DND-41 (cell line): ENCODE results near the gene NCOA4.
"Not testable (repeated sequence)": the region's sequence is repeated elsewhere in the genome, so short reads cannot be mapped to it uniquely, and the experiment has no call there.

Experiments
- ATAC-seq: fragments of 200-7000 bp; cut with Tn5 transposase; 3 replicates; pipeline ENCODE4 v1.9.1; 2021; ENCODE audit warnings: low read depth; ENCODE audit not compliant: insufficient read depth
- DNase-seq: peaks from one replicate; pipeline ENCODE4 v3.0.0-alpha.2; 2020
- H2AFZ ChIP-seq: 2 replicates; pipeline ENCODE4 v1.6.0; 2012; ENCODE audit warnings: low read depth, low read length
- H3K27ac ChIP-seq: 2 replicates; pipeline ENCODE4 v1.5.1; 2012; ENCODE audit warnings: low read length, inconsistent platforms
- H3K27me3 ChIP-seq: fragments of 200-600 bp; sonication (generic); 2 replicates; pipeline ENCODE4 v1.6.0; 2012; ENCODE audit warnings: low read length, mild to moderate bottlenecking, inconsistent platforms; ENCODE audit not compliant: insufficient read depth, poor library complexity
- H3K36me3 ChIP-seq: 2 replicates; pipeline ENCODE4 v1.5.1; 2012; ENCODE audit warnings: low read length, inconsistent platforms; ENCODE audit not compliant: insufficient read depth
- H3K4me1 ChIP-seq: 2 replicates; pipeline ENCODE4 v1.5.1; 2012; ENCODE audit warnings: mild to moderate bottlenecking, low read length; ENCODE audit not compliant: insufficient read depth
- H3K4me2 ChIP-seq: 2 replicates; pipeline ENCODE4 v1.6.0; 2012; ENCODE audit warnings: mild to moderate bottlenecking, moderate library complexity, low read length, inconsistent platforms; ENCODE audit not compliant: insufficient read depth
- H3K4me3 ChIP-seq, 2 experiments: fragments of 200-600 bp in 1 of 2; shearing (Covaris generic) in 1 of 2; 2 replicates each; pipeline ENCODE4 v1.5.1; 2012 to 2016; ENCODE audit warnings: inconsistent platforms in 2 of 2, low read length in 2 of 2, mild to moderate bottlenecking in 2 of 2, low read depth in 1 of 2, moderate library complexity in 1 of 2
- H3K79me2 ChIP-seq: 2 replicates; pipeline ENCODE4 v1.6.0; 2012; ENCODE audit warnings: low read length, inconsistent platforms; ENCODE audit not compliant: insufficient read depth
- H3K9ac ChIP-seq: 2 replicates; pipeline ENCODE4 v1.6.0; 2012; ENCODE audit warnings: low read depth, mild to moderate bottlenecking, inconsistent platforms, low read length, moderate library complexity
- H3K9me3 ChIP-seq: 2 replicates; pipeline ENCODE4 v1.5.1; 2012; ENCODE audit warnings: low read length, moderate library complexity, mild to moderate bottlenecking, inconsistent platforms; ENCODE audit not compliant: insufficient read depth, severe bottlenecking
- H4K20me1 ChIP-seq: 2 replicates; pipeline ENCODE4 v1.6.0; 2012; ENCODE audit warnings: low read length; ENCODE audit not compliant: insufficient read depth
- CTCF ChIP-seq: IDR thresholded peaks from 2 replicates; pipeline ENCODE4 v1.5.1; 2012; ENCODE audit warnings: borderline replicate concordance, low read length, moderate library complexity, mild to moderate bottlenecking; ENCODE audit not compliant: poor library complexity, severe bottlenecking; ENCODE audit errors: extremely low read depth
- EZH2 ChIP-seq: IDR thresholded peaks from 3 replicates; pipeline ENCODE4 v1.6.1; 2012; ENCODE audit warnings: borderline replicate concordance, low read depth, mild to moderate bottlenecking, moderate library complexity, low read length, inconsistent platforms; ENCODE audit not compliant: severe bottlenecking

The NCOA4 gene

GRCh38 chr10:46000538-46000937, 29.9 kb downstream of the NCOA4 start:
- H2AFZ ChIP-seq: no peak overlapping the region
- H3K9ac ChIP-seq: no peak overlapping the region
- no peak overlapping the region for H3K4me2 ChIP-seq
- H3K79me2 ChIP-seq: peaks cover 17% of the 10 kb centered on the region
- H4K20me1 ChIP-seq: peaks cover 15% of the 10 kb centered on the region; the same call in 1 of the 2 replicates
- ATAC-seq: no peak
- H3K4me1 ChIP-seq: no peaks in the 10 kb centered on the region
- TF ChIP-seq CTCF (no peak), EZH2 (no peak)
- H3K9me3 ChIP-seq: no peaks in the 10 kb centered on the region
- H3K27ac ChIP-seq: no peak overlapping the region
- no peak overlapping the region for H3K4me3 ChIP-seq
- H3K36me3 ChIP-seq: peaks cover 82% of the 10 kb centered on the region
- no peaks in the 10 kb centered on the region for H3K27me3 ChIP-seq
- no peak for DNase-seq

DNA sequence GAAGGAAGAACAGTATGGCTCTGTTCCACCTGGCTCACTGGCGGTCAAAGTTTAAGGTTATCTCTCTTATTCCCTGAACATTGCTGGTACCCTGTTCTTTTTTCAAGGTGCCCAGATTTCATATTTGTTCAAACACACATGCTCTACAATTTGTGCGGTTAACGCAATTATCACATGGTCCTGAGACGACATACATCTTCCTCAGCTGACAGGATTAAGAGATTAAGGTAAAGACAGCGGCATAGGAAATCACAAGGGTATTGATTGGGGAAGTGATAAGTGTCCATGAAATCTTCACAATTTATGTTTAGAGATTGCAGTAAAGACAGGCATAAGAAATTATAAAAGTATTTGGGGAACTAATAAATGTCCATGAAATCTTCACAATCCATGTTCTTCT, 30.5 kb downstream of the NCOA4 start:
- not testable (repeated sequence) for H3K27ac ChIP-seq, H2AFZ ChIP-seq, H3K4me2 ChIP-seq, DNase-seq, H3K9me3 ChIP-seq, H3K4me3 ChIP-seq, H3K4me1 ChIP-seq, ATAC-seq, H3K27me3 ChIP-seq, H3K9ac ChIP-seq
- Histone ChIP-seq H3K36me3 (peaks cover 77% of the 10 kb centered on the region), H4K20me1 (peaks cover 13% of the 10 kb centered on the region; the same call in 1 of the 2 replicates), H3K79me2 (peaks cover 17% of the 10 kb centered on the region)

GRCh38 chr10:45997994-45998763, 32.2 kb downstream of the NCOA4 start:
- Histone ChIP-seq H2AFZ (no peak overlapping the region), H3K36me3 (peaks cover 66% of the 10 kb centered on the region), H3K9me3 (no peaks in the 10 kb centered on the region), H3K79me2 (peaks cover 21% of the 10 kb centered on the region), H3K27ac (no peak overlapping the region), H3K9ac (no peak overlapping the region), H3K27me3 (no peaks in the 10 kb centered on the region), H4K20me1 (peaks cover 13% of the 10 kb centered on the region; the same call in 1 of the 2 replicates), H3K4me3 (no peak overlapping the region), H3K4me2 (no peak overlapping the region), H3K4me1 (no peaks in the 10 kb centered on the region)
- no peak for TF ChIP-seq CTCF
- no peak for TF ChIP-seq EZH2
- ATAC-seq (no peak), DNase-seq (no peak)

GRCh38 chr10:45997557-45997956, 32.9 kb downstream of the NCOA4 start:
- no peak for TF ChIP-seq CTCF
- no peak for TF ChIP-seq EZH2
- H4K20me1 ChIP-seq: peaks cover 10% of the 10 kb centered on the region; the same call in 1 of the 2 replicates
- H3K4me3 ChIP-seq: no peak overlapping the region
- peaks cover 18% of the 10 kb centered on the region; the same call in 1 of the 2 replicates for H3K79me2 ChIP-seq
- H3K36me3 ChIP-seq: peaks cover 65% of the 10 kb centered on the region
- H3K4me2 ChIP-seq: no peak overlapping the region
- ATAC-seq: no peak
- no peak overlapping the region for H2AFZ ChIP-seq
- H3K9me3 ChIP-seq: no peaks in the 10 kb centered on the region
- DNase-seq: no peak
- H3K27ac ChIP-seq: no peak overlapping the region
- H3K4me1 ChIP-seq: no peaks in the 10 kb centered on the region
- no peak overlapping the region for H3K9ac ChIP-seq
- no peaks in the 10 kb centered on the region for H3K27me3 ChIP-seq

GRCh38 chr10:45985590-45985989, 44.8 kb downstream of the NCOA4 start:
- not testable (repeated sequence) for ATAC-seq, H3K4me1 ChIP-seq, H2AFZ ChIP-seq, H3K27me3 ChIP-seq, H3K4me3 ChIP-seq, H3K27ac ChIP-seq, H4K20me1 ChIP-seq, H3K4me2 ChIP-seq, H3K9me3 ChIP-seq, H3K9ac ChIP-seq, DNase-seq
- Histone ChIP-seq H3K79me2 (peaks cover 20% of the 10 kb centered on the region; the same call in 1 of the 2 replicates), H3K36me3 (peaks cover 26% of the 10 kb centered on the region; the same call in 1 of the 2 replicates)
